ENCODE data around the gene KLF3.

DNA sequence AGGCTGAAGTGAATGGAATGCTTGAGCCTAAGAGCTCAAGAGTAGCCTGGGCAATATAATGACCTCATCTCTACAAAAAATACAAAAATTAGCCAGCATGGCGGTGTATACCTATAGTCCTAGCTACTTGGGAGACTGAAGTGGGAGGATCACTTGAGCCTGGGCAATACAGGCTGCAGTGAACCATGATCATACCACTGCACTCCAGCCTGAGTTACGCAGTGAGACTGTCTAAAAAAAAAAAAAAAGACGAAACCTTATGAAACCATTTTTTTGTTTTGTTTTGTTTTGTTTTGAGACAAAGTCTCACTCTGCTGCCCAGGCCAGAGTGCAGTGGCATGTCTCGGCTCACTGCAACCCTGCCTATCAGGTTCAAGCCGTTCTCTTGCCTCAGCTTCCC is 81.9 kb downstream of the KLF3 start:
- TF ChIP-seq, protein P1, sequence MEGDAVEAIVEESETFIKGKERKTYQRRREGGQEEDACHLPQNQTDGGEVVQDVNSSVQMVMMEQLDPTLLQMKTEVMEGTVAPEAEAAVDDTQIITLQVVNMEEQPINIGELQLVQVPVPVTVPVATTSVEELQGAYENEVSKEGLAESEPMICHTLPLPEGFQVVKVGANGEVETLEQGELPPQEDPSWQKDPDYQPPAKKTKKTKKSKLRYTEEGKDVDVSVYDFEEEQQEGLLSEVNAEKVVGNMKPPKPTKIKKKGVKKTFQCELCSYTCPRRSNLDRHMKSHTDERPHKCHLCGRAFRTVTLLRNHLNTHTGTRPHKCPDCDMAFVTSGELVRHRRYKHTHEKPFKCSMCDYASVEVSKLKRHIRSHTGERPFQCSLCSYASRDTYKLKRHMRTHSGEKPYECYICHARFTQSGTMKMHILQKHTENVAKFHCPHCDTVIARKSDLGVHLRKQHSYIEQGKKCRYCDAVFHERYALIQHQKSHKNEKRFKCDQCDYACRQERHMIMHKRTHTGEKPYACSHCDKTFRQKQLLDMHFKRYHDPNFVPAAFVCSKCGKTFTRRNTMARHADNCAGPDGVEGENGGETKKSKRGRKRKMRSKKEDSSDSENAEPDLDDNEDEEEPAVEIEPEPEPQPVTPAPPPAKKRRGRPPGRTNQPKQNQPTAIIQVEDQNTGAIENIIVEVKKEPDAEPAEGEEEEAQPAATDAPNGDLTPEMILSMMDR (IDR thresholded peaks at IDR 0.05): no peak
- TF ChIP-seq EP300 (IDR thresholded peaks at IDR 0.05) (no peak), POLR2A (IDR thresholded peaks at IDR 0.05; ENCODE audit: low read depth) (no peak), POLR2AphosphoS5 (IDR thresholded peaks at IDR 0.05) (no peak)
